Measurements from ENCODE around the gene HDAC7.

DNA sequence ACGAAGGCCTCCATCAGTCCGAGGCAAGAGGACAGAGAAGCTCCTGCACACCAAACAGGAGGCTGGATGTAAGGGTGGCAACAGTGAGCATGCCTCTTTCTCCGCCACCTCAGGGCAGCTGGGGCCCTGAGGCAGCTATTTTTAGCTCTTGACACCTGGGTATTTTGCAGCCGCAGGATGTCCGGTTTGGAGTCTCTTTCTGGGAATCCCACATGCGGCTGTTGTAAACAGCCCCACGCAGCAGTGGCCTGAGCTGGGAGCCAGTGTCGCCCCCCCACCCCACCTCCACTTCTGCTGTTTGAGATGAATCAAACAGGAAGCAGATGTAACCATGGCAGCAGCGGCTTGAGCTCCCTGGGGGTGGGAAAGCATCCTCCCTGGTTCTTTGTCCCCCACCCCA lies 11.7 kb downstream of the HDAC7 start:
- no peak for TF ChIP-seq POLR2A (IDR thresholded peaks at IDR 0.05)
- TF ChIP-seq, protein P1, sequence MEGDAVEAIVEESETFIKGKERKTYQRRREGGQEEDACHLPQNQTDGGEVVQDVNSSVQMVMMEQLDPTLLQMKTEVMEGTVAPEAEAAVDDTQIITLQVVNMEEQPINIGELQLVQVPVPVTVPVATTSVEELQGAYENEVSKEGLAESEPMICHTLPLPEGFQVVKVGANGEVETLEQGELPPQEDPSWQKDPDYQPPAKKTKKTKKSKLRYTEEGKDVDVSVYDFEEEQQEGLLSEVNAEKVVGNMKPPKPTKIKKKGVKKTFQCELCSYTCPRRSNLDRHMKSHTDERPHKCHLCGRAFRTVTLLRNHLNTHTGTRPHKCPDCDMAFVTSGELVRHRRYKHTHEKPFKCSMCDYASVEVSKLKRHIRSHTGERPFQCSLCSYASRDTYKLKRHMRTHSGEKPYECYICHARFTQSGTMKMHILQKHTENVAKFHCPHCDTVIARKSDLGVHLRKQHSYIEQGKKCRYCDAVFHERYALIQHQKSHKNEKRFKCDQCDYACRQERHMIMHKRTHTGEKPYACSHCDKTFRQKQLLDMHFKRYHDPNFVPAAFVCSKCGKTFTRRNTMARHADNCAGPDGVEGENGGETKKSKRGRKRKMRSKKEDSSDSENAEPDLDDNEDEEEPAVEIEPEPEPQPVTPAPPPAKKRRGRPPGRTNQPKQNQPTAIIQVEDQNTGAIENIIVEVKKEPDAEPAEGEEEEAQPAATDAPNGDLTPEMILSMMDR (IDR thresholded peaks at IDR 0.05): no peak
